GM18861 (cell line): ENCODE measurements around the gene WDR93.

ENCODE experiments used
- ATAC-seq: cut with Tn5 transposase; IDR thresholded peaks from one replicate; pipeline ENCODE4 v1.9.1; 2021; ENCODE audit not compliant: unreplicated experiment

Gene WDR93

DNA sequence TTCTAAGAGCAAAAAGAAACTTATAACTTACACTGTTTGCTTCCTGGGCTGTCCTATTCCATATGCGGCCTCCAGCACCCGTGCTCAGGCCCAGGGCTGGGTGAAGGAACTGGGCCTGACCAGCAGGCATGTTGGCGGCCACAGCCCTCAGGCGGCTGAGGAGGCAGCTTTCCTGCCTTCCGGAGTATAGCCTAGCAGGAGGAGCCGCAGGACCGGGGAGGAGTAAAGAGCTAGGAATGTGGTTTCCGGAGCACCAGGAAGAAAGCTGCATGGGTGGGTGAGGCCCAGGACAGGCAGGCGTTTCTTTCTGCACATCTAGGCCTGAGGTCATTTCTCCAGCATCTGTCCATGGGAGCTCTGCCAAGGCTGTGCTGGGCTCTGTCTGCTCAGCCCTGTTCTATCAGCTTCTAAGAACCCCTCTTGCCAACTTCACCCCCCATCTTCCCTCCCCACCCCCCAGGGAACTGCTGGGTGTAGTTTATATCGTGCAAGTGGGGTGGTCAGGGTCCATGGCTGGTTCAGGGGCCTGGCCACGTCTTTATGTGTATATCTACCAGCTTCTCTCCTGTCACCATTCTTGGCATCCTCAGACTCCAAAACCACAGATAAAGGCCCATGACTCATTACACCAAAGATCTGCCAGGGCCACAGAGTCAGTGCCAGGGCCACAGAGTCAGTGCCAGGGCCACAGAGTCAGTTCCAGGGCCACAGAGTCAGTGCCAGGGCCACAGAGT, 27.6 kb upstream of the WDR93 start:
- no peak for ATAC-seq

DNA sequence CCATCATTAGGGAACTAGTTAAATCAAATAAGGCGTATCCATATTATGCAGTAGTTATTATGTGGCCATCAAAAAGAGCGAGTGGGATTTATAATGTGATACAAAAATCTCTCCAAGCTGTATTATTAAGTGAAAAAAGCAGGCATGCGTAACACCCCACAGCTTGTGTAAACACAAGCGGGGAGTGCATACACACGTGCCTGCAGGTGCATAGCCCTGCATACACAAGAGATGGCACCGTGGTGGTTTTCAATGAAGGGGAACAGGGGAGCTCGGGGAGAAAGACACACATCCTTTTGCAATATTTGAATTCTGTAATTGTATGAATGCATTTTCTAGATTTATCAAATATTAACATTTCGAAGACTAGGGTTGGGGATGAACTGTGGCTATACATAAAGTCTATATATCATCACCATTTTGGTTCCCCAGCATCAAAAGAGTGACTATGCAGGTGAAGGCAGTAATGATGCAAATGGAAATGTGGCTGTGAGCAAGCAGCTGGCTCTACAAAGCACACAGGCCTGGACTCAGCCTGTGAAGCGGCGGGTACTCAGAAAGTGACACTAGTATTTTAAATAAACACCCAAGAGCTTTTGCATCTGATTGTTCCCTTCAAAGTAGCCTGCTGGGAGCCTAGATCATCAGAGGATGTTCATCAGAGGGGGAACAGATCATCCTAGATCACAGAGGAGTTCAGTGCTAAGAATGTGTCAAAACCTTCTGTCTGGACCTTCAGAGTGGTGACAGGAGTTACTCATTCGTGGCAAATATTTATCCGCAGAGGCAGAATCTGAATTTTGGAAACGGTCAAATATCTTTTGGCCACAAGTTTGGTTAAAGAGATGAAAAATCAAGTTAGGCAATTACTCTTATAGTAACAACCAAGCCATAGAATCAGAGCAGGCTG, 25.9 kb upstream of the WDR93 start:
- no peak for ATAC-seq

DNA sequence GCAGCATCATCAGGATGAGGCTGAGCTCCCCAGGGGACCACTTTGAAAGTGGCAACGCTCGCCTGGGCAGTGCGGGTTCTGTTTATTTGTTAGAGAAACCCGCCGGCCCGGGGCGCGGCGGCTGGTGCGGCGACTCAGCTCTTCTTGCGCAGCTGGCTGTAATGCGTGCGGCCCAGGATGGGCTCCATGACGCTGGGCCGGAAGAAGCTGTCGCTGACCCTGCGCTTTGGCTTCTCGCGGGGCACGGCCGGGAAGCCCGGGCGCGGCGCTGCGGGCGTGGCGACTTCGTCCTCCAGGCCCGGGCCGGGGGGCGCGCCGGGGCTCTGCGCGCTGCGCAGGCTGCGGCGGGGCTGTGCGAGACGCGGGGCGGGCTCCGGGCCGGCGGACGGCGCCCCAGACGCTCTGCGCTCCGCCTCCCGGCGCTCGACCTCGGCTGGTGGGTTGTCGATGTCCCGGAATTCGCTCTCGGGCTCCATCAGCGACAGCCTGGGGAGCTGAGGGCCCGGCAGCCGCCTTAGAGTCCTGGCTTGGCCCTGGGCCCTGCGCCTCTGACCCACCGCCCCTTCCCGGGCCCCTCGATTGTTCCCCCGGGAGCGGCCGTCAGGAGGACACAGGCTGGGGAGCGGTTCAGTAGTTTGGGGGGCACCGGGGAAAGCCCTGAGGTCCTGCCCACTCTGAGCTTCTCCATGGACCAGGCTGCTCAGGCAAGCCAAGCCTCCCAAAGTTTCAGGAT, 25.0 kb upstream of the WDR93 start:
- ATAC-seq: no peak

DNA sequence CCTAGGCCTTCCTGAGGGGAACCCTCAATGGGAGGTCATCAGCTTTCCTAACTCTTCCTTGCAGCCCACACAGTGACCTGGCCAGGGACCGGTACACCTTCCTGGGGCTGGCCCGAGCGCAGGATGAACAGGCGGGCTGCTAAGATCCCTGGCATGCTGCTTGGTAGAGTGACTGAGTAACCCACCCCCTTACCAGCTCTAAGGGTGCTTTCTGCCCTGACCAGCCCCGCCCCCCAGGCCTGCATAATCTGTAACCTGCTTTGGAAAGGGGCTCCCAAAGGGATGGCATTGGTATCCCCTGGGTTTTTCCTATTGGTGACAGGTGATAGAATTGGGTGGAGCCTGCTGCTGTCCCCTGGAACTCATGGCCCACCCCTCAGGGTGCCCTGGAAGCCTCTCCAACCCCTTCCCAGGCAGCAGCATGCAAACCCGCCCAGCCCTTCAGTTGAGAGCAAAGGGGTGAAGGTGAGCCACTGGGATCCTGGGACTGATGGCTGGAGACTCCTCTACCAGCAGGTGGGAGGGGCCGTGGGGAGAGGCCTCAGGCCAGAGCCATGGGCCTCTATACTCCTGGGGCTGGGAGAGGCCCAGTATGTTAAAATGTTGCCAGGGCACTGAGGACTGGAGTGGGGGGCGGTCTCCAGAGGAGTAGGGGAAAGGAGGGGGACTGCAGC, 24.3 kb upstream of the WDR93 start:
- no peak for ATAC-seq

DNA sequence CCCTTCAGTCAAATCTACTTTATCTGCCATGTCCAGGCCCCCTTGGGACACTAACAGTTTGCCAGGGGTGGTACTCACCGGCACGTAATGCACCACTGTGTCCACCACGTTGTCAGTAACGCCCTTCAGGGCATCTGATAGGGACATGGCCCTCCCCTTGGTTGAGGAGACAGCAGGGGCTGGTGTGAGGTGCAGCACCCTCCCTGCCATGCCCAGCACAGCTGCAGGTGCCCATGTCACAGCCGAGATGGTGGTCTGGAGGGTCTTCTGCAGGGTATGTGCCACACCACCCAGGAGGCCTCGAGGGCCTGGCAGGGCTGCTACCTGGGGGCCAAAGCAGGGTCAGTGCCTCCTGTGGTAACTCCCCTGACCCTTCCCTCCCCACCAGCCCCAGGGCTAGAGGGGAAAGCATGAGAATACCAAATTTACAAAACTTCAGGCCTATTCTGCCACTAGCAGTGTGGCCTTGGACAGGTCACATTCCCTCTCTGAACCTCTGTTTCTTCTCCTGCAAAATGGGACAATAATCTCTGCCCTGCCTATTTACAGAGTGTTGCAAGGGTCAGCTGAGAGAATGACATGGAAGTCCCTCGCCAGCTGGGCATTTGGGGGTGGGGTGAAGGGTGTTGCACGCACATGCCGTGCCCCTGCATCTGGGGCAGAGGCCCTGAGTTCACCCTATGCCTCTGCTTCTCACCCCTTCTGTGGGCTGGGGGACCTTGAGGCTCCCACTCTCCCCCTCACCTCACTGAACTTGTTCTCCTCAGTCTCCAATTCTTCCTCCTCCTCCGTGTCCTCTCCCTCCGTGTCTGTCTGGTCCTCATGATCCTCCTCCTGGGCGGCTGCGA, 23.5 kb upstream of the WDR93 start:
- no peak for ATAC-seq

DNA sequence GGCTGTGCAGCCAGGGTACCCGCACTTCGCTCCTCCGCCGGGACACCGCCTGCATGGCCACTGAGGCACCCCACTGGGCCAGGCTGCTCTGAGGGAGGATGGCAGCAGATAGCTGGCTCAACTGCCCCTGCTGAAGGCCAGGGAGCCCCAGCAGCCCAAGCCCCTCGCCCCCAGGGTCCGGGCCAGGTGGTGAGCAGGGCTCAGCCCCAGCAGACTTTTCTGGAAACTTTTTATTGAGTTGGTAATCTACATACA, 23.0 kb upstream of the WDR93 start:
- no peak for ATAC-seq

DNA sequence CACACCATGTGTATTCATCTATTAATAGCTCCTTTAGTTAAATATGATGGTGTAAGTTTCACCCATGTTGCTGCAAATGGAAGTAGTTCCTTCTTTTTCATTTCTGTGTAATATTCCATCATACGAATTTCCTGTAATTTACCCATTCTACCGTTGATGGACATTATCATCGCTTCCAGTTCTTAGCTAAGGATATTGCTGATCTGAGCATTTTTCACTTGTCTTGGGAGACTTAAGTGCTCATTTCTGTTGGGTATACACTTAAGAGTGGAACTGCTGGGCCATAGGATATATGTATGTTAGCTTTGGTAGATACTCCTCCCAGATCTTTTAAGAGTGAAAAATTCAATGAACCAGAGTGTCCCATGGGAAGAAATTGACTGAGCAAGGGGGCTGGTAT, 22.4 kb upstream of the WDR93 start:
- no peak for ATAC-seq

DNA sequence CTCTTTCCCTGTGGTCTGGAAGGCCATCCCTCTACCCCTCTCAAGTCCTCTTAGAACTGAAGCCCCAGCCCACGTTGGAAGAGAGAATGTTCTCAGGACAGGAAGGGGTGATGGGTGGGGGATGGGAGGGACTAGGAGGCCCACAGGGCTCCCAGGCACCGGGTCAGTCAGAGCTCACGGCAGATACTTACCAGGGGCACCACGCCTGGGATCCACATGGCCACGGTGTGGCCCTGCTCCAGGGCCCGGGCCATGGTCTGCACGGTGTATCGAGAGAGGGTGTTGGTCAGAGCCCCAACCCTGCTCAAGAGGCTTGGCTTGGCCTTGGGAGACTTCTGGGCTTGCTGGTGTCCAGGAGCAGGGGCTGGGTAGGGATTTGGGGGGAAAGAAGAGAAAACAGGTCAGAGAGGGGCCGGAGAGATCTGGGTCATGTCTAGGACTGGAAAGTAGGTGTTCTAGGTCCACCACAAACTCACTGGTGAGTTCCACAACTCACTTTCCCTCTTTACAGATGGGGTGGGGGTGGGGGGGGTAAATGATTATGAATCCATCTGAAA, 21.2 kb upstream of the WDR93 start:
- ATAC-seq: no peak

GRCh38 chr15:89669941-89670340, 20.7 kb upstream of the WDR93 start:
- no peak for ATAC-seq

DNA sequence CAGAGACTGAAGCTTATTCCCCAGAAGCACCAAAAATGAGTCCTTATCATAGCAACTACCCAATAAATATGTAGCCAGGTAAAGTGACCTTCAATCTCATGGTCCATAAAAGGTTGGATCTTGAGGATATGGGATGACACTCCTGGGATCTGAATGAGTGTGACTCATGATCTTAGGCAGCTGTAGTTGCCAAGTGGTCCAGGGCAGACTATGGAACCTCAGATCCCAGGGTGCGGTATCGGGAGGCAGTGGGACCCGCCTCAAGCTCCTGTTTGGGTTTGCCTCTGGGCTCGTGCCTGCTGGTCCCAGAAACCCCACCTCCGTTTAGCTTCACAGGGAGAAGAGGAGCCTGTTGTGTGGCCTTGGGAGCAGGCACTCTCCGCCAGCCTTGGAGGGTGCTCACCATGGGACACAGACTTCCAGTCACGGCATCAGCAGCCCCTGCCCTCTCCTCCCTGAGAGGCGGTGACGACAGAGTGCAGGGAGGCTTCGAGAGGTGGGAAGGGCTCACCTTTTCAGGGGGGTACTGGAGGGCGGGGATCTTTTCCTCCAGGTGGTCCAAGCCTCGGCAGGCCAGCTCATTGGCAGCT, 19.5 kb upstream of the WDR93 start:
- no peak for ATAC-seq

DNA sequence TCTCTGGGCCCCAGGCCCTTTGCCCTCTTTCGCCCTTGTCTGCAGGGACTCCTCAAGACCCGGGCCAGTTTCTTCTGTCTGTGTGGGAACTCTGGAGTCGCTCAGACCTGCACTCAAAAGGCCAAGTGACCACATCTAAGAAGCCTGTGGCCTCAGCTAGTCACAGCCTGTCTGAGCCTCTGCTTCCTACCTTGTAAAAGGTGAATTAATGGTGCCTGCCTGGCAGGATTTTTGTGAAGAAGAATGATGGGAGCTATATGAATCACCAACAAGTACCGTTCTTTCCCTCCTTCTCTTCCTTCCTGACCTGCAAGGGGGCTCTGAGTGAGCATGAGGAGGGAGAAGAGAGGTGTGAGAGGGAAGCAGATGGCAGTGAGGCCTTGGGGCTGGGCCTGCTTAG, 18.9 kb upstream of the WDR93 start:
- ATAC-seq: no peak

DNA sequence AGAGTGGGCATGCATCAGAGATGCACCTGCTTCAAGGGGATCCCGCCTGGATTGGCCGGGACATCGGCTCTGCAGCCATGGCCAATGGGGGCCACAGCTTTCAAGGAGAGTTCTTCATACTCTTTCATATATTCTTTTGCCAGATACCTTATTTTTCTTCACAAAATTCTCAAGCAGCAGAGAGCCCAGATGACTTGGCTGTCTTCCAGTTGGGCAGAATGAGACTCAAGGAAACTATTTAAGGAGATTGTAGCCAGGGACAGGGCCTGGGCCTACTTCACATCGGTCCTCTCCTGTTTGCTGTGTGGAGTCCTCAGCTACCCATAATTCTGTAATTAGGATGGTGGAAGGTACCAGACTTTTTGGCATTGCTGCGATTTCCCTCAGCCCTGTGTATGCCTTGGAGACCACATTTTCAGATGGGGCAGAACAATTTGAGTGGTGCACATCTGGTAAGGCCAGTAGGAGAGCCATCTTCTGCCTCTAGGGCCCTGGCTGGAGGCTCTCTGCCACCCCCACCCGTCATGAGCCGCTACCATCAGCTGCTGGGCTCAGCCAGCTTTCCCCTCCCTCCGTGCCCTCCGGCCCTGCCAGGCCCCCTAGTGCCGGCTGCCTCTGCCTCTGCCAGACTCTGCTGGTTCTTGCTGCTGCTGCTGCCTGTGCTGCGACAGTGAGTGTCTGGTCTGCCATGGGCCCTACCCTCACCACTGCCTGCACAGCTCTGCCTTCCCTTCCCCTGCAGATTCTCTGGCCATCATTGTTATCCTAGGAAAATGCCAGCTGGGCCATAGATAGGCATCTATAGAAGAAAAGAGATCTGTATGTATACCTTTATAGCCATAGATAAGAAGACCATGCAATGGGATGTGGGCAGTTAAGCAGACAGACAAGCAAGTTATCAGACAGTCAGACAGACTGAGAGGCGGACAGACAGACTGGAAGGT, 18.1 kb upstream of the WDR93 start:
- no peak for ATAC-seq

- no peak for ATAC-seq
These were observed 17.5 kb upstream of the WDR93 start for GRCh38 chr15:89673165-89673512.

DNA sequence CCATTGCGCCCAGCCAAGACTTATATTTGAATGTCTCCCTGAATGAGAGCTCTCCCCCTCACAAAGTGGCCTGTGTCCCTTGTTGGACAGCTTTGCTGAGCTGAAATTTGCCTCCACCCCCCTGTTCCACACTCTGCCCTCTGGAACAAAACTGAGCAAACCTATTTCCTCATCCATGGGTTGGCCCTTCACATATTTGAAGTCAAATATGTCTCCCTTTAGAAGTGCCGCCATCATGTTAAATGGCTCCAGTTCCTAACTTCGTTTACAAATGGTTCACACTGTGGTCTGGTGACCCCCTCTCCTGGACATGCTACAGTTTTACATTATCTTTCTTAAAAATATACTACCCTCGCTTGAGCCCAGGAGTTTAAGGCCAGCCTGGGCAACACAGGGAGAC, 16.1 kb upstream of the WDR93 start:
- no peak for ATAC-seq

DNA sequence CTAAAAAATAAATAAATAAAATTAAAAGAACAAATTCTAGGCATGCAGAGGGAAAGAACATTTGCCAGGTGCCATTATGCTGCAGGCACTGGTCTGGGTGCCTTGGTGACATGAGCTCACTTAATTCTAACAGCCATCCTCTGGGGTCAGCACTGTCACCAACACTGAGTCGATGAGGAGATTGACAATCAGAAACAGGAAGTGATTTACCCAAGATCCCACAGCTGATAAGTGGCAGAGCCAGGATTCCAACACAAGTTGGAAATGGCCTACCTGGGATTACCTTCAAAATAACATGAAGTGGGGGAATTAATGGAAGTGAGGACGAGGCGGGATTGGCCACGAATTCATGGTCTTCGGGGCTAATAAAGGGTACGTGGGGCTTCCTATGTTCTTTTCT, 15.0 kb upstream of the WDR93 start:
- ATAC-seq: no peak

GRCh38 chr15:89677381-89677780, 13.2 kb upstream of the WDR93 start:
- ATAC-seq: no peak

GRCh38 chr15:89679212-89679611, 11.4 kb upstream of the WDR93 start, which contains the start of gene PLIN1:
Gene PLIN1, minus strand, starts transcription at chr15:89679367. Its CDS starts 1,878 bp downstream, at chr15:89677489.
- no peak for ATAC-seq

DNA sequence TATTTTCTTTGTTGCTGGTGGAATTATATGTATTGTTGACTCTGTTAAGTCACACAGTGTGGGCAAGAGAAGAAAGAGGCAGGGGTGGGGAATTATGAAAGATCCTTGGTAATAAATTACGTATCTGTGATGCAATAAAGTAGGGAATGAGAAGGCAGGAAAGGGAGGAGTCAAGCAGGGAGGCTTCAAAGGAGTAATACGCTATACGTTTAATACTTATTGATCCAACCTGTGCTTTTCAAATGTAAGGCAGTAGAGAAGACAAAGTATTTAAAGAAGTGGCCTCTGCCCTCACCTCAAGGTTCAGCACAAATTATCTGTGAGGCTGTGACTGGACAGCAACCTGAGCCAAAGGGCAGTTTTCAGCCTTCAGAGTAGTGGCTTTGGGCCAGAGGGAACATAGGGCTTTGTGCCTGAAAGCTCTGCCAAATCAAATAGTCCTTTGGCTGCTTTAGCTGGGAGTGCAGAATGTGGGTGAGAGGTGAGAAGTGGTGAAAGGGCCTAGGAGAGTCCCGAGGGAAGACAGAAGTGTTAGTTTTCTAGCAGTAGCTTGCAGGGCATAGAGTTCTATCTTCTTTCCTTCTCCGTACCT, 10.2 kb upstream of the WDR93 start:
- no peak for ATAC-seq
